B cell (primary cell): ENCODE data around the gene MALSU1. TPM values are rescaled to one million over a fixed set of nuclear protein-coding genes. Genes with fewer than 3 reads are reported as not detected.

Source experiments
- ATAC-seq: fragments of 200-7000 bp; cut with Tn5 transposase; one replicate; pipeline ENCODE4 v1.10.0; 2021; ENCODE audit warnings: low read depth, mild to moderate bottlenecking, moderate number of reproducible peaks, moderate library complexity
- CTCF ChIA-PET: fragments of 350-600 bp; sonication (Branson Sonifier 250); formaldehyde crosslinking; loops from one replicate; lab custom pipeline; 2021; ENCODE audit warnings: antibody characterized with exemption, inconsistent platforms; lab: Charles Lee
- POLR2A ChIA-PET: fragments of 350-600 bp; sonication (Branson Sonifier 250); formaldehyde crosslinking; loops from one replicate; lab custom pipeline; 2021; ENCODE audit warnings: antibody characterized with exemption; lab: Charles Lee
- DNase-seq: peaks from one replicate; pipeline ENCODE4 v3.0.0; 2013
- H2AFZ ChIP-seq: 2 replicates; pipeline ENCODE4 v1.6.1; 2012; ENCODE audit warnings: mild to moderate bottlenecking, low read depth, low read length; ENCODE audit not compliant: insufficient read depth, poor library complexity, severe bottlenecking
- H3K27ac ChIP-seq, 2 donors: 1 replicate in 1 of 2; 2 replicates in 1 of 2; pipeline ENCODE4 v1.5.1; 2012 to 2013; ENCODE audit warnings: low read length in 2 of 2, mild to moderate bottlenecking in 2 of 2, moderate library complexity in 1 of 2
- H3K27me3 ChIP-seq, 4 experiments: fragments of 200-600 bp in 1 of 4; sonication (generic) in 1 of 4; replicated peaks in 1 of 4; 1 replicate in 2 of 4; 2 replicates in 2 of 4; pipeline versions ENCODE4 v1.6.1 to v1.7.0; 2013 to 2016; ENCODE audit warnings: low read length in 3 of 4, mild to moderate bottlenecking in 2 of 4, mixed read lengths in 1 of 4, moderate library complexity in 1 of 4; ENCODE audit not compliant: insufficient read depth in 4 of 4, control insufficient read depth in 3 of 4; ENCODE audit errors: control extremely low read depth in 1 of 4
- H3K36me3 ChIP-seq, 2 experiments: replicated peaks in 1 of 2; 1 replicate in 1 of 2; 2 replicates in 1 of 2; pipeline versions ENCODE4 v1.6.1 to v1.7.1; 2013; ENCODE audit warnings: low read length in 1 of 2; ENCODE audit not compliant: insufficient read depth in 2 of 2, control insufficient read depth in 1 of 2; ENCODE audit errors: control extremely low read depth in 1 of 2, extremely low read depth in 1 of 2
- H3K4me1 ChIP-seq, 2 donors: fragments of 200-600 bp in 1 of 2; sonication (generic) in 1 of 2; 1 replicate in 1 of 2; 2 replicates in 1 of 2; pipeline versions ENCODE4 v1.5.1 to v1.6.1; 2013 to 2017; ENCODE audit warnings: low read length in 2 of 2; ENCODE audit not compliant: control insufficient read depth in 2 of 2, insufficient read depth in 2 of 2
- H3K4me2 ChIP-seq: replicated peaks from 2 replicates; pipeline ENCODE3; 2012; ENCODE audit warnings: mild to moderate bottlenecking, low read depth, low read length; ENCODE audit not compliant: poor library complexity, severe bottlenecking
- H3K4me3 ChIP-seq, 5 experiments: fragments of 200-600 bp in 1 of 5; sonication (generic) in 1 of 5; 1 replicate in 3 of 5; 2 replicates in 2 of 5; pipeline versions ENCODE4 v1.5.1 to v1.7.0; 2011 to 2016; ENCODE audit warnings: low read length in 4 of 5, mild to moderate bottlenecking in 4 of 5, low read depth in 2 of 5, control low read depth in 1 of 5, moderate library complexity in 1 of 5; ENCODE audit not compliant: insufficient read depth in 1 of 5; ENCODE audit errors: control extremely low read depth in 1 of 5, extremely low read depth in 1 of 5
- H3K79me2 ChIP-seq: fragments of 200-600 bp; sonication (generic); one replicate; pipeline ENCODE4 v1.6.0; 2016; ENCODE audit warnings: low read length; ENCODE audit not compliant: control insufficient read depth, insufficient read depth
- H3K9ac ChIP-seq: fragments of 200-600 bp; sonication (generic); 2 replicates; pipeline ENCODE4 v1.6.1; 2017; ENCODE audit warnings: mild to moderate bottlenecking, low read length, moderate library complexity
- H3K9me3 ChIP-seq, 3 donors: one replicate each; pipeline versions ENCODE4 v1.6.1 to v1.7.1; 2013; ENCODE audit warnings: low read length in 2 of 3; ENCODE audit not compliant: control insufficient read depth in 2 of 3, insufficient read depth in 1 of 3; ENCODE audit errors: control extremely low read depth in 1 of 3
- H4K20me1 ChIP-seq: 2 replicates; pipeline ENCODE4 v1.6.0; 2012; ENCODE audit warnings: mild to moderate bottlenecking, low read length; ENCODE audit not compliant: insufficient read depth, control insufficient read depth, poor library complexity, severe bottlenecking
- H3K27ac Mint-ChIP-seq: one replicate; pipeline ENCODE4 v1.8.0; 2021; ENCODE audit warnings: mixed read lengths
- H3K27me3 Mint-ChIP-seq: one replicate; pipeline ENCODE4 v1.8.0; 2021; ENCODE audit warnings: mixed read lengths
- H3K4me1 Mint-ChIP-seq: one replicate; pipeline ENCODE4 v1.8.0; 2021; ENCODE audit warnings: mixed read lengths
- H3K4me3 Mint-ChIP-seq: one replicate; pipeline ENCODE4 v1.8.0; 2021; ENCODE audit warnings: mixed read lengths
- H3K9me3 Mint-ChIP-seq: one replicate; pipeline ENCODE4 v1.8.0; 2022; ENCODE audit warnings: mixed read lengths; ENCODE audit not compliant: insufficient read depth
- EZH2 ChIP-seq: IDR thresholded peaks from 2 replicates; pipeline ENCODE4 v1.6.1; 2012; ENCODE audit warnings: borderline replicate concordance, low read depth, mild to moderate bottlenecking, moderate library complexity, low read length; ENCODE audit not compliant: insufficient read depth, poor library complexity, severe bottlenecking
- WGBS: methylation state at CpG from one replicate; pipeline ENCODE4 v1.1.5; 2013; ENCODE audit warnings: missing lambda C conversion rate; ENCODE audit not compliant: insufficient coverage; 5-methylcytosine and 5-hydroxymethylcytosine counted together
- intact Hi-C: fragments of 100-400 bp; cut with micrococcal nuclease; formaldehyde crosslinking; loops from one replicate; pipeline ENCODE4 v1.10.0; 2022
- polyA plus RNA-seq: library from polyadenylated mRNA; depleted of rRNA; stranded (reverse); fragments of >200 nt; gene quantifications from 2 replicates; pipeline ENCODE4 v1.2.3, GENCODE V29; 2012
- total RNA-seq, 2 donors: library from RNA; stranded (reverse); fragments of 120-200 nt in 1 of 2; gene quantifications; 1 replicate in 1 of 2; 2 replicates in 1 of 2; pipeline versions ENCODE4 v1.2.3 to v1.2.4, GENCODE V29; 2013 to 2022
- TF ChIP-seq, protein P1 (sequence below): fragments of 200-600 bp; IDR thresholded peaks from one replicate; pipeline ENCODE4 v1.8.0; 2022; ENCODE audit warnings: antibody characterized with exemption, mild to moderate bottlenecking

MALSU1 gene
- total and polyA plus RNA-seq, 2 donors (not counting 1 experiment from before 2014, with no cell fraction given) = 20.8 to 38.0 TPM

DNA sequence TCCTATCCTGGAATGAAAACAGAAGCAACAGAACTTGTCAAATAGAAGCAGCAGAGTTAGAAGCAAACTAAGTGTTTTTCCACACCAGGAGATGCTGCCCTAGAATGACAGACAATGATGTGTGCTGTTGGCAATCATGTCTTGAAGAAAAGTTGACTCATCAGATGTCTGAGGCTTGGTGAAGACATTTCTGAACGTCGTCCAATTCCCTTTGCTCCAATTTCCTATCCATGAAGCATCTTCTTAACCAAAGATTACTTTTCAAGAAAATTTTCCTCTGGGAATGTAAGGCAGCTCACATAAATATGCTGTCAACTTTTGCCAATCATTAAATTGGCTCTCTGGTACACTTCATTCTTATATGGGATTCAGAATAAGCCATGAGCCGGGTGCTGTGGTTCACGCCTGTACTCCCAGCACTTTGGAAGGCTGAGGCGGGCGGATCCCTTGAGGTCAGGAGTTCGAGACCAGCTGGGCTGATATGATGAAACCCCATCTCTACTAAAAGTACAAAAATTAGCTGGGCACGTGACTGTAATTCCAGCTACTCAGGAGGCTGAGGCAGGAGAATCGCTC is 34.6 kb downstream of the MALSU1 start:
- ChIA-PET CTCF (no interaction called here), POLR2A (no interaction called here)
- Mint-ChIP-seq H3K27ac (no peak overlapping the region), H3K9me3 (no peaks in the 10 kb centered on the region), H3K27me3 (no peaks in the 10 kb centered on the region), H3K4me3 (no peak overlapping the region), H3K4me1 (no peaks in the 10 kb centered on the region)
- no peak for DNase-seq
- Histone ChIP-seq H4K20me1 (no peaks in the 10 kb centered on the region), H3K27ac (no peak overlapping the region), H3K4me3 (no peak overlapping the region), H3K9me3 (peaks cover 0 to 10% (median 0%) of the 10 kb centered on the region in 3 donors), H3K79me2 (no peaks in the 10 kb centered on the region), H3K4me1 (no peaks in the 10 kb centered on the region), H3K4me2 (no peak overlapping the region), H3K36me3 (peaks cover 0 to 4% of the 10 kb centered on the region in 2 experiments), H3K9ac (no peak overlapping the region), H2AFZ (no peak overlapping the region), H3K27me3 (no peaks in the 10 kb centered on the region)
- ATAC-seq = no peak
- 98% methylated on average over 6 of the region's 9 CpGs for WGBS
- TF ChIP-seq EZH2 = no peak
- TF ChIP-seq, protein P1, sequence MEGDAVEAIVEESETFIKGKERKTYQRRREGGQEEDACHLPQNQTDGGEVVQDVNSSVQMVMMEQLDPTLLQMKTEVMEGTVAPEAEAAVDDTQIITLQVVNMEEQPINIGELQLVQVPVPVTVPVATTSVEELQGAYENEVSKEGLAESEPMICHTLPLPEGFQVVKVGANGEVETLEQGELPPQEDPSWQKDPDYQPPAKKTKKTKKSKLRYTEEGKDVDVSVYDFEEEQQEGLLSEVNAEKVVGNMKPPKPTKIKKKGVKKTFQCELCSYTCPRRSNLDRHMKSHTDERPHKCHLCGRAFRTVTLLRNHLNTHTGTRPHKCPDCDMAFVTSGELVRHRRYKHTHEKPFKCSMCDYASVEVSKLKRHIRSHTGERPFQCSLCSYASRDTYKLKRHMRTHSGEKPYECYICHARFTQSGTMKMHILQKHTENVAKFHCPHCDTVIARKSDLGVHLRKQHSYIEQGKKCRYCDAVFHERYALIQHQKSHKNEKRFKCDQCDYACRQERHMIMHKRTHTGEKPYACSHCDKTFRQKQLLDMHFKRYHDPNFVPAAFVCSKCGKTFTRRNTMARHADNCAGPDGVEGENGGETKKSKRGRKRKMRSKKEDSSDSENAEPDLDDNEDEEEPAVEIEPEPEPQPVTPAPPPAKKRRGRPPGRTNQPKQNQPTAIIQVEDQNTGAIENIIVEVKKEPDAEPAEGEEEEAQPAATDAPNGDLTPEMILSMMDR = no peak
- intact Hi-C loops = no loop called here

DNA sequence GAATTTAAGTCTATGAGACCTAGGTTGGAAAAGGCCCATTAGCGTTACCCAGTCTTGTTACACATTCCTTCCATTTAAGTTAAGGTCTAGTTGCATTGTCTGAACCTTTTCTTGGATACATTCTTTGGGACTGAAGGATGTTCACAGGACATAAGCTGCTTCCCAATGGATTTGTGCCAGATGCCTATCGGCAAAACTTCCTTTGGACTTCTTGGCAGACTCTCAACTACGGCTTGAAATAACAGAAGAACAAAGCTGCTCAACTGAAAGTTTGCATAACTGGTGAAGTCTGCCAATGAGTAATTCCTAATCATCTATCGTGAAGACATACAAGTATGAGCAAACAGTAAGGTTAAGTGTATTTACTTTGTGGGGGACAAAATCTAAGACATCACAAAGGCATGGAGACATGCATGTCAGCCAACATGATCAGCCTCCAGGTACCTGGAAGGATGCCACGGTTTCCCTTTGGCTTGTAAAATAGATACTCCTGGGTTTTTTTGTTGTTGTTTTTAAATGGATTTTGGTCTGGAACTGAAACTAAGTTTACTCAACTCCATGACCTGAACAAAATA is 35.4 kb downstream of the MALSU1 start:
- ATAC-seq (no peak), DNase-seq (no peak)
- no peak overlapping the region for H3K4me3 Mint-ChIP-seq
- no peaks in the 10 kb centered on the region for H4K20me1 ChIP-seq
- H3K4me1 ChIP-seq = no peaks in the 10 kb centered on the region
- no peaks in the 10 kb centered on the region for H3K27me3 Mint-ChIP-seq
- no peaks in the 10 kb centered on the region for H3K4me1 Mint-ChIP-seq
- H3K27ac Mint-ChIP-seq = no peak overlapping the region
- H3K4me2 ChIP-seq = no peak overlapping the region
- 100% methylated on average over 3 of the region's 5 CpGs for WGBS
- POLR2A ChIA-PET = no interaction called here
- H3K9me3 ChIP-seq = peaks cover 0 to 10% (median 0%) of the 10 kb centered on the region in 3 donors
- no peaks in the 10 kb centered on the region for H3K9me3 Mint-ChIP-seq
- peaks cover under 1 to 4% of the 10 kb centered on the region in 2 experiments for H3K36me3 ChIP-seq
- H2AFZ ChIP-seq = no peak overlapping the region
- CTCF ChIA-PET = no interaction called here
- no peak overlapping the region for H3K4me3 ChIP-seq
- H3K27me3 ChIP-seq = no peaks in the 10 kb centered on the region
- H3K79me2 ChIP-seq = no peaks in the 10 kb centered on the region
- H3K9ac ChIP-seq = no peak overlapping the region
- TF ChIP-seq EZH2 = no peak
- TF ChIP-seq, protein P1 = no peak
- intact Hi-C loops = no loop called here
- H3K27ac ChIP-seq = no peak overlapping the region
